ENCODE results near the gene PEX5L.

DNA sequence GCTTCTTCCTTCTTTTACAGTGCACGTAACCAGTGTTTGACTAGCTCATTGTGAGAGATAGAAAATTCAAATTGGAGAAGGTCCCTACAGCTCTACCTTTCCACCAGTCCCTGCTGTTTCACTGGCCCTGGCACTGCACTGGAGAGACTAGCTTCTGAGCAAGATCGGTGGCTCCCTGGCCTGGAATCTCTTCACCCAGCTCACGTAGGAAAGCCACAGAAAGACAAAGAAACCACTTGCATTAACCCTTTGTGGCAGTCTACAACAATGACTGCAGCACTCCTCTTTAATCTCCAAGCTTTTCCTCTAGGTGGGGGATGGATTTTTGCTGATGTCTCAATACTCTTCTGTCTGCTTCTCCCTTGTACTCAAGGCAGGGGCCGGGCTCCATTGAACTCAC lies 155.9 kb downstream of the PEX5L start:
- TF ChIP-seq, protein P1, sequence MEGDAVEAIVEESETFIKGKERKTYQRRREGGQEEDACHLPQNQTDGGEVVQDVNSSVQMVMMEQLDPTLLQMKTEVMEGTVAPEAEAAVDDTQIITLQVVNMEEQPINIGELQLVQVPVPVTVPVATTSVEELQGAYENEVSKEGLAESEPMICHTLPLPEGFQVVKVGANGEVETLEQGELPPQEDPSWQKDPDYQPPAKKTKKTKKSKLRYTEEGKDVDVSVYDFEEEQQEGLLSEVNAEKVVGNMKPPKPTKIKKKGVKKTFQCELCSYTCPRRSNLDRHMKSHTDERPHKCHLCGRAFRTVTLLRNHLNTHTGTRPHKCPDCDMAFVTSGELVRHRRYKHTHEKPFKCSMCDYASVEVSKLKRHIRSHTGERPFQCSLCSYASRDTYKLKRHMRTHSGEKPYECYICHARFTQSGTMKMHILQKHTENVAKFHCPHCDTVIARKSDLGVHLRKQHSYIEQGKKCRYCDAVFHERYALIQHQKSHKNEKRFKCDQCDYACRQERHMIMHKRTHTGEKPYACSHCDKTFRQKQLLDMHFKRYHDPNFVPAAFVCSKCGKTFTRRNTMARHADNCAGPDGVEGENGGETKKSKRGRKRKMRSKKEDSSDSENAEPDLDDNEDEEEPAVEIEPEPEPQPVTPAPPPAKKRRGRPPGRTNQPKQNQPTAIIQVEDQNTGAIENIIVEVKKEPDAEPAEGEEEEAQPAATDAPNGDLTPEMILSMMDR (IDR thresholded peaks at IDR 0.05; ENCODE audit: poor library complexity, severe bottlenecking) = no peak
- TF ChIP-seq TAF1 (IDR thresholded peaks at IDR 0.05; ENCODE audit: low read depth) (no peak), MXI1 (conservative IDR thresholded peaks at IDR 0.05; ENCODE audit: poor library complexity, severe bottlenecking) (no peak), EP300 (conservative IDR thresholded peaks at IDR 0.05; ENCODE audit: poor library complexity, severe bottlenecking) (no peak), SMC3 (conservative IDR thresholded peaks at IDR 0.05; ENCODE audit: poor library complexity) (no peak), EZH2 (IDR thresholded peaks at IDR 0.05; ENCODE audit: borderline replicate concordance, insufficient read depth, low read length, poor library complexity, severe bottlenecking) (no peak), RAD21 (conservative IDR thresholded peaks at IDR 0.05) (no peak), POLR2AphosphoS5 (IDR thresholded peaks at IDR 0.05) (no peak)
